IMR-90 (cell line): ENCODE measurements around the gene RBM25. TPM values are rescaled to one million over a fixed set of nuclear protein-coding genes. Genes with fewer than 3 reads are reported as not detected.
"Not testable (repeated sequence)": the region's sequence is repeated elsewhere in the genome, so short reads cannot be mapped to it uniquely, and the experiment has no call there.

ENCODE experiments used
- ATAC-seq: fragments of 200-7000 bp; cut with Tn5 transposase; 2 replicates; pipeline ENCODE4 v1.9.1; 2020; ENCODE audit warnings: low read depth, mild to moderate bottlenecking, moderate library complexity
- BruUV-seq: library from RNA; stranded (reverse); fragments of 400-500 nt; replicated peaks from 2 replicates; lab custom pipeline; 2021; lab: Mats Ljungman, UMichigan
- CTCF ChIA-PET: fragments of 300-600 bp; formaldehyde crosslinking; extraction: SDS; loops from one replicate; lab custom pipeline; 2021; ENCODE audit warnings: antibody characterized with exemption; lab: Yijun Ruan, JAX
- POLR2A ChIA-PET: fragments of 300-600 bp; sonication (Branson Sonifier 250); formaldehyde crosslinking; loops from one replicate; lab custom pipeline; 2022; ENCODE audit warnings: antibody characterized with exemption; ENCODE audit not compliant: unreplicated experiment; lab: Charles Lee
- DNase-seq: peaks from one replicate; pipeline ENCODE4 v3.0.0; 2013
- H2AFZ ChIP-seq: replicated peaks from 2 replicates; pipeline ENCODE3; 2013; ENCODE audit warnings: low read length, mild to moderate bottlenecking; ENCODE audit not compliant: poor library complexity
- H2AK5ac ChIP-seq: 2 replicates; pipeline ENCODE4 v1.6.1; 2013; ENCODE audit warnings: low read depth, low read length, inconsistent platforms
- H2AK9ac ChIP-seq: replicated peaks from 2 replicates; pipeline ENCODE3; 2013; ENCODE audit warnings: mild to moderate bottlenecking, low read depth, low read length, moderate library complexity; ENCODE audit not compliant: poor library complexity
- H2BK120ac ChIP-seq: 2 replicates; pipeline ENCODE4 v1.6.1; 2013; ENCODE audit warnings: low read depth, low read length, inconsistent platforms
- H2BK15ac ChIP-seq: 3 replicates; pipeline ENCODE4 v1.6.1; 2013; ENCODE audit warnings: low read depth, low read length, inconsistent platforms
- H2BK20ac ChIP-seq: 2 replicates; pipeline ENCODE4 v1.6.1; 2013; ENCODE audit warnings: low read depth, mild to moderate bottlenecking, inconsistent platforms, low read length, moderate library complexity
- H2BK5ac ChIP-seq: 2 replicates; pipeline ENCODE4 v1.6.1; 2013; ENCODE audit warnings: mild to moderate bottlenecking, low read depth, low read length, inconsistent platforms; ENCODE audit not compliant: poor library complexity, severe bottlenecking
- H3K14ac ChIP-seq: replicated peaks from 2 replicates; pipeline ENCODE4 v1.6.1; 2013; ENCODE audit warnings: low read depth, low read length, inconsistent platforms
- H3K18ac ChIP-seq: 2 replicates; pipeline ENCODE4 v1.6.1; 2013; ENCODE audit warnings: low read depth, low read length, control low read depth
- H3K23ac ChIP-seq: 2 replicates; pipeline ENCODE4 v1.6.1; 2013; ENCODE audit warnings: low read depth, low read length, inconsistent platforms
- H3K27ac ChIP-seq: 2 replicates; pipeline ENCODE4 v1.5.1; 2013; ENCODE audit warnings: mild to moderate bottlenecking, control low read depth, low read length; ENCODE audit not compliant: insufficient read depth
- H3K27me3 ChIP-seq: 2 replicates; pipeline ENCODE4 v1.6.1; 2013; ENCODE audit warnings: low read length; ENCODE audit not compliant: control insufficient read depth, insufficient read depth
- H3K36me3 ChIP-seq: 2 replicates; pipeline ENCODE4 v1.6.1; 2013; ENCODE audit warnings: low read length, mixed read lengths; ENCODE audit not compliant: control insufficient read depth, insufficient read depth
- H3K4ac ChIP-seq: 2 replicates; pipeline ENCODE4 v1.6.1; 2013; ENCODE audit warnings: low read depth, low read length, inconsistent platforms
- H3K4me1 ChIP-seq: 2 replicates; pipeline ENCODE4 v1.6.1; 2013; ENCODE audit warnings: low read length, mixed read lengths; ENCODE audit not compliant: control insufficient read depth, insufficient read depth
- H3K4me2 ChIP-seq: 2 replicates; pipeline ENCODE4 v1.6.1; 2013; ENCODE audit warnings: low read depth, mild to moderate bottlenecking, control low read depth, low read length, moderate library complexity
- H3K4me3 ChIP-seq: 2 replicates; pipeline ENCODE4 v1.5.1; 2013; ENCODE audit warnings: low read depth, mild to moderate bottlenecking, control low read depth, low read length, moderate library complexity; ENCODE audit not compliant: insufficient read depth
- H3K56ac ChIP-seq: 2 replicates; pipeline ENCODE4 v1.6.1; 2013; ENCODE audit warnings: low read length, inconsistent platforms; ENCODE audit not compliant: insufficient read depth; ENCODE audit errors: extremely low read depth
- H3K79me1 ChIP-seq, 2 experiments: 2 replicates each; pipeline ENCODE4 v1.6.1; 2013; ENCODE audit warnings: low read length in 2 of 2, inconsistent platforms in 1 of 2, low read depth in 1 of 2
- H3K9ac ChIP-seq: 2 replicates; pipeline ENCODE4 v1.6.1; 2013; ENCODE audit warnings: low read depth, low read length, control low read depth
- H3K9me1 ChIP-seq: 2 replicates; pipeline ENCODE4 v1.6.1; 2013; ENCODE audit warnings: low read length, inconsistent platforms; ENCODE audit not compliant: insufficient read depth
- H3K9me3 ChIP-seq: 2 replicates; pipeline ENCODE4 v1.6.1; 2013; ENCODE audit warnings: low read length; ENCODE audit not compliant: control insufficient read depth, insufficient read depth
- H4K20me1 ChIP-seq: 2 replicates; pipeline ENCODE4 v1.6.1; 2013; ENCODE audit warnings: low read length, inconsistent platforms; ENCODE audit not compliant: insufficient read depth
- H4K5ac ChIP-seq: 2 replicates; pipeline ENCODE4 v1.6.1; 2013; ENCODE audit warnings: mild to moderate bottlenecking, low read depth, low read length, control low read depth
- H4K8ac ChIP-seq, 2 experiments: 2 replicates each; pipeline ENCODE4 v1.6.1; 2013; ENCODE audit warnings: low read depth in 2 of 2, low read length in 2 of 2, control low read depth in 1 of 2, inconsistent platforms in 1 of 2
- H4K91ac ChIP-seq: 2 replicates; pipeline ENCODE4 v1.6.1; 2013; ENCODE audit warnings: low read depth, low read length, inconsistent platforms; ENCODE audit not compliant: insufficient read depth
- WGBS, 2 experiments: methylation state at CpG; one replicate each; pipeline versions ENCODE4 v1.1.5 to v1.1.7; 2013; ENCODE audit warnings: missing lambda C conversion rate in 2 of 2; ENCODE audit not compliant: insufficient read length in 1 of 2; ENCODE audit errors: extremely low coverage in 2 of 2; 5-methylcytosine and 5-hydroxymethylcytosine counted together
- dilution Hi-C: fragments of 300-500 bp; cut with HindIII; formaldehyde crosslinking; loops from one replicate; pipeline ENCODE4 v1.14.3; 2018; ENCODE audit warnings: low sequenced_read_pairs; ENCODE audit not compliant: unreplicated experiment
- in situ Hi-C: fragments of 300-500 bp; cut with MboI; formaldehyde crosslinking; loops from 3 replicates; pipeline ENCODE4 v1.14.3; 2019; ENCODE audit warnings: low sequenced_read_pairs, inconsistent platforms, mixed read lengths
- intact Hi-C: fragments of 100-400 bp; cut with micrococcal nuclease; formaldehyde crosslinking; loops from 2 replicates; pipeline ENCODE4 v1.10.0; 2022
- polyA plus RNA-seq, 3 experiments: library from polyadenylated mRNA; depleted of rRNA; stranded (reverse); fragments of >200 nt; gene quantifications; 2 replicates each; pipeline ENCODE4 v1.2.3, GENCODE V29; 2012; ENCODE audit warnings: low replicate concordance in 1 of 3
- total RNA-seq: library from RNA; depleted of rRNA; stranded (reverse); fragments of >200 nt; gene quantifications from 2 replicates; pipeline ENCODE4 v1.2.3, GENCODE V29; 2012

Gene RBM25
- total and polyA plus RNA-seq, 2 of the 4 experiments (the other 2 are of a cell fraction): 32.3 to 32.9 TPM

GRCh38 chr14:73011189-73011588 is 47.1 kb upstream of the RBM25 start:
- H2AFZ ChIP-seq, ATAC-seq, H4K8ac ChIP-seq, H3K4ac ChIP-seq, H3K27ac ChIP-seq, POLR2A ChIA-PET, H3K23ac ChIP-seq, H3K9ac ChIP-seq, H4K5ac ChIP-seq, H2AK9ac ChIP-seq, H2BK15ac ChIP-seq, H2BK20ac ChIP-seq, intact Hi-C loops, H3K18ac ChIP-seq, H3K4me1 ChIP-seq, in situ Hi-C loops, H2BK5ac ChIP-seq, DNase-seq, H2AK5ac ChIP-seq, dilution Hi-C loops, H3K27me3 ChIP-seq, H4K91ac ChIP-seq, H3K56ac ChIP-seq, H3K9me3 ChIP-seq, H3K9me1 ChIP-seq, H4K20me1 ChIP-seq, BruUV-seq, H3K14ac ChIP-seq, H2BK120ac ChIP-seq, H3K4me2 ChIP-seq, H3K4me3 ChIP-seq: not testable (repeated sequence)
- Histone ChIP-seq H3K36me3 (peaks cover 23% of the 10 kb centered on the region), H3K79me1 (peaks cover 16 to 71% of the 10 kb centered on the region in 2 experiments)
- CTCF ChIA-PET: interaction anchor here (0.6 kb wide), 1 partner anchor 417 kb away, joined by 3 read pairs; no protein-coding TSS in a partner anchor
- WGBS, 2 experiments: no CpG with 5 or more reads among the region's 7 CpGs
